Subcutaneous adipose tissue (tissue), 4 donors: ENCODE measurements around the gene AGBL4. TPM values are rescaled to one million over a fixed set of nuclear protein-coding genes. Genes with fewer than 3 reads are reported as not detected.

Experiments used
- total RNA-seq, 4 donors: library from RNA; depleted of rRNA; stranded (reverse); fragments of >200 nt; gene quantifications; one replicate each; pipeline ENCODE4 v1.1.0, GENCODE V29; 2016
- TF ChIP-seq, protein P1 (sequence below): fragments of 450-650 bp; IDR thresholded peaks from one replicate; pipeline ENCODE4 v1.5.1; 2016; ENCODE audit warnings: low read depth, mild to moderate bottlenecking, control low read depth, antibody characterized with exemption, moderate library complexity

Gene AGBL4
- total RNA-seq, 4 donors from 2014 or later = 0.16 to 3.6 (median 0.59) TPM

DNA sequence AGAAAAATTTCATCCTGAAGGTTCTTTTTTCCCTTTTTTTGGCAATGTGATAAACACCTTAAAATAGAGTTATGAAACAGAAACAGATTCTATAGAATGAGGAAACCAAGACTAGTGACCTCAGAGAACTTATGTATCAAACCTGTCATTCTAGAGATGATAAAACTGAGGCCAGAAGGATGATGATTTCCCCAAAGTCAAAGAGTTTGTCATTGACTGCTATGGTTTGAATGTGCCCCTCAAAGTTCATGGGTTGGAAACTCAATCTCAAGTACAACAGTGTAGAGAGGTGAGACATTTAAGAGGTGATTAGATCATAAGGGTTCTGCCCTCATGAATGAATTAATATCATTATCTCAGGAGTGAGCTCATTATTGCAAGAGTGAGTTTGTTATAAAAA is 1233.4 kb downstream of the AGBL4 start:
- TF ChIP-seq, protein P1, sequence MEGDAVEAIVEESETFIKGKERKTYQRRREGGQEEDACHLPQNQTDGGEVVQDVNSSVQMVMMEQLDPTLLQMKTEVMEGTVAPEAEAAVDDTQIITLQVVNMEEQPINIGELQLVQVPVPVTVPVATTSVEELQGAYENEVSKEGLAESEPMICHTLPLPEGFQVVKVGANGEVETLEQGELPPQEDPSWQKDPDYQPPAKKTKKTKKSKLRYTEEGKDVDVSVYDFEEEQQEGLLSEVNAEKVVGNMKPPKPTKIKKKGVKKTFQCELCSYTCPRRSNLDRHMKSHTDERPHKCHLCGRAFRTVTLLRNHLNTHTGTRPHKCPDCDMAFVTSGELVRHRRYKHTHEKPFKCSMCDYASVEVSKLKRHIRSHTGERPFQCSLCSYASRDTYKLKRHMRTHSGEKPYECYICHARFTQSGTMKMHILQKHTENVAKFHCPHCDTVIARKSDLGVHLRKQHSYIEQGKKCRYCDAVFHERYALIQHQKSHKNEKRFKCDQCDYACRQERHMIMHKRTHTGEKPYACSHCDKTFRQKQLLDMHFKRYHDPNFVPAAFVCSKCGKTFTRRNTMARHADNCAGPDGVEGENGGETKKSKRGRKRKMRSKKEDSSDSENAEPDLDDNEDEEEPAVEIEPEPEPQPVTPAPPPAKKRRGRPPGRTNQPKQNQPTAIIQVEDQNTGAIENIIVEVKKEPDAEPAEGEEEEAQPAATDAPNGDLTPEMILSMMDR = no peak

DNA sequence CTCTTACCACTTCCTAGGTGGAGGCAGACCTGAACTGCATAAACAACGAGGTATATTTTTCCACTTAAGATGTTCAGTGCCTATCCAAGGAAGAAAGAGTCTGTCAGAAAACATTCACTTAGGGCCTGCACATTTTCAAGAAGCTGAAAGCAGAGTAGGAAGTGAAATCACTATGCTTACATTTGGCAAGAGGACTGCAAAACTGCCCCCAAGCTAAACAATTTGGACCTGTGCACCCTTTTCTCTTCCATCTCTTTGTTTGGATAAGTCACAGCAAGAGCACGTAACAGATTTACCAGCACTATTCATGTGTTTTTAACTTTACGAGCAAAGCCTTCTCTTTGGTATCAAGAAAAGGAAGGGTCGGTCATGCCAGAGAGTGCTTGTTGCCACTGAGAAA is 1233.9 kb downstream of the AGBL4 start:
- TF ChIP-seq, protein P1 = no peak

DNA sequence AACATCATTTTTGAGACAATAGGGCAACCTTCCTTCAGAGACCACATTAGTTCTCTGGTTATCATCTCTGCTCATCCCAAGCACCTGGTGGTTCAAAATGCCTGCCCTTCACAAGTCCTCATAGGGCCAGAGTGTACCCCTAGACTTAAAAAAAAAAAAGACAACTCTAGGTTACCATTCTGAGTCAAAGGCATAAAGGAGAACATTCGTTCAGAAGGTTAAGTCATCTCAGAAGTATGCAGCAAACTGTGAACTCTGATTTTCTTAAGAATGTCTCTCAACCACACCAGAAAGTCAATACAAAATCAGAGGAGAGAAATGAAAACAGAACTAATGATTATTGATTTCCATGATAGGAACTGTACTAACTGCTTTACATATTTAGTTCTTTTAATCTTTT is 1237.9 kb downstream of the AGBL4 start:
- TF ChIP-seq, protein P1 = no peak

DNA sequence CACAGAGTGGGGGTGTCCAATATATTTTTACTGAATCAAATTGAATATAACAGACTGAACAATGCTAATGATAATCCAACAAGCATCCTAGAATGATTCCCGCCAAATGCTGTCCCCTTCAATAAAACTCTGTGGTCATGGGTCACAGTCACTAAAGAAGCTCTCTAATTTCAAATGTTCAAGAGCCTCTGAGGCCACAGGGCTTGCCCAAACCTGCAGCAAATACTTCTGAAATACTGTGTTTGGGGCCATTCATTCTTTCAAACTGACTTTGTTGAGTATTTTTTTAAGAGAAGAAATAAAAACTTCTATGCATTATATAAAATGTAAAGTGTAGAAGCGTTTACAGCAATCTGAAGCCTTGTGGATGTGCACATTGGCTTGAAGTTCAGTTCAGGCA is 1239.5 kb downstream of the AGBL4 start:
- TF ChIP-seq, protein P1 = no peak

DNA sequence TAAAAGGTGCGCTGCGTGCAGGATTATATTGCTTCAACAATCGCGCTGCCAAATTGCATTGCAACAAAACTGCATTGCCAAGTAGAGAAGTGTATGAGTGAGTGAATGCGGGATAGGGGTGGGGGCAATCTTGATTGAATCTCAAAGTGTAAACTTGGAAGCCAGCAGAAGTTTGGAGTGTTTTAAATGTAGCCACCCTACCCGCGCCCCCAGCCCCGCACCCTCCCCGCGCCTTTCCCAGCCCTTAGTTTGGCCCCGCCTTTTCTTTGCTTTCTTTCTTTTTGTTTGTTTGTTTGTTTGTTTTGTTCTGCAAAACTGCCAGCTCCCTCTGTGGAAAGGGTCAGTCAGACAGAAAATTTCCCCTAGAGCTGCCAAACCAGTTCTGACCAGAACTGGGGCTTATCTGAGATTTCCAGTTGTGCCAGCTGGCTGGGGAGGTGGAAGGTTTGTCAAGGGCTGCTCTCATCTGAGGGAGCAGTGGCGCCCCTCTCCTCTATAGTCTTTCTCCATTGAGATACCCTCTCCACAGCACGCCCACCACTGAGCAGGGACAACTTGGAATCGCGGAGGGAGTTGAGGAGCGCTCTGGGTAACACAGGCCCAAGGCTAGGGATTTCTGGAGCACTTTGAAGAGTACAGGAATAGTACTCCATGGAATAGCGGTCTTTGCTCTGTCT is 1246.4 kb downstream of the AGBL4 start:
- TF ChIP-seq, protein P1 = no peak

DNA sequence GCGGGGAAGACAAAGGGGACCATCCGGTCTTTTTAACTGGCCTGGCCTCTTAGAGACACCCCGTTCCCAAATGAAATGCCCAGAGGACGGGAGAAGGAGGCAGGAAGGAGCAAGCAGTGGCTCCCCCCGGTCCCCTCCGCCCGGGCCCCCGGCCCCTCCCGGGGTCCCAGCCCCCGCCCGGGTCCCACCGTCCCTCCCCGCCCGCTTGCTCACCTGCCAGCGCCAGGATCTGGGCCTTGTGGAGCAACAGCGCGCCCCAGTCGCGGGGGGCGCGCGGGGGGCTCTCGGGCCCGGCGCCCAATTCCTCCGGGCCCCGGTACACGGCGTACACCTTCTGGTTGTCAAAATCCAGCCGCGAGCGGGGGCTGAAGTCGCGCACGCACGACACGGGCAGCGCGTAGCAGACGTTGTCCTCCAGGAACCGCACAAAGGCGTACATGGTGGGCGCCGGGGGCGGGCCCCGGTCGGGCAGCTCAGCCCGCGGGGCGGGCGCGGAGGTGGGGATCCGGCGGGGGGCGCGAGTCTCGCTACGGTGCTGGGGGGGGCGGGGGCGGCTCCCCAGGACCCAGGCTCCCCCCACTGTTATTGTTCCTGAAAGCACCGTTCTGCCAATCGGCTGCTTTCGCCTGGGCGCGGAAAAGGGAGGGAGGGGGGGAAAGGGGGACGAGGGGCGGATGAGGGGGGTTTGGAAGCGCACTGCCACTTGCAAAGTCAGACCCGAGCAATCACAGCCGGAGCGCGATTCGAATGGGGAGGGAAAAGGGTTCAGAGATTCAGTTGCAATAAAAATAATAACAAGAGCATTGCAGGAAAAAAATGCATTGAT is 1247.1 kb downstream of the AGBL4 start, which contains the start of gene BEND5:
Gene BEND5, minus strand, starts transcription at position 499 of the 826 bp plus-strand sequence. Its CDS starts 60 bp downstream, at position 439.
- TF ChIP-seq, protein P1 = no peak

DNA sequence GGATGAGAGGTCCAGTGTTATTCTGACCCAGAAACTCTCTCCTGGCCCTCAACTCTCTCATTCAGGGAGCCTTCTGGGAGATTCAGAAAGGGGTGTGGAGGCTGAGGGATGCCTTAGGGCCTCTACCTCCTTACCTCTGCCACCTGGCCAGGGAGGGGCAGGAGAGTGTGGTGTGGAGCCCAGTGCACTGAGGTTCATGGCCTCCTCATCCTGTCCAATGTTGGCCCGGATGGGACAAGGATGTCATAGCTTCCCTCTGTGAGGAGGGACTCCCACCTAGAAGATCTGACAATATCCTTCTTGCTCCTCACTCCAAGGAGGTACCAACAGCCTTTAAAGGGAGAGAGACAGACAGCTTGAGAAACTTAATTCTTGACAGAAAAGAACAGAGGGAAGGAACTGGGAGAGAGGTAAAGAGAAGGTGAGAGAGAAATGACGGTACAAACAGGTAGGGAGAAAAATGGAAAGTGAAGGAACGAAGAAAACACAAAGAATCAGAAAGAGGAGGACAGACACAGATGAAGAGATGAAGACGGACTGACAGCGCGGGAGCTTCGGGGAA is 1247.8 kb downstream of the AGBL4 start:
- TF ChIP-seq, protein P1 = no peak
